ENCODE measurements around the gene FAM221B.

GRCh38 chr9:35801328-35802128 is 27.0 kb downstream of the FAM221B start:
- no peak for TF ChIP-seq CTCF (IDR thresholded peaks at IDR 0.05 in 4 of 5, conservative IDR thresholded peaks at IDR 0.05 in 1 of 5)
- no peak for TF ChIP-seq POLR2A (IDR thresholded peaks at IDR 0.05)
